Measurements from ENCODE around the gene NTSR1. TPM values are rescaled to one million over a fixed set of nuclear protein-coding genes. Genes with fewer than 3 reads are reported as not detected.

The NTSR1 gene
- total and polyA plus RNA-seq, 2 experiments from 2014 or later = 0.15 to 1.4 TPM

- no peak overlapping the region for H3K4me3 ChIP-seq
- no peaks in the 10 kb centered on the region for H3K36me3 ChIP-seq (ENCODE audit: insufficient read depth)
- no peak for TF ChIP-seq POLR2AphosphoS5 (IDR thresholded peaks at IDR 0.05; ENCODE audit: low read depth)
- no peak for TF ChIP-seq REST (IDR thresholded peaks at IDR 0.05; ENCODE audit: unreplicated experiment)
- TF ChIP-seq ZNF114 (CRISPR knock-in tag; IDR thresholded peaks at IDR 0.05) = no peak
- no peak for TF ChIP-seq EZH2 (IDR thresholded peaks at IDR 0.05; ENCODE audit: low read depth, unreplicated experiment)
- TF ChIP-seq CTCF (conservative IDR thresholded peaks at IDR 0.05; ENCODE audit: low read depth in 2 of 2) = no peak
- TF ChIP-seq ETS1 (IDR thresholded peaks at IDR 0.05) = no peak
- no peak for TF ChIP-seq NANOG (IDR thresholded peaks at IDR 0.05; ENCODE audit: borderline replicate concordance)
- no peak for TF ChIP-seq JUNB (IDR thresholded peaks at IDR 0.05; ENCODE audit: unreplicated experiment)
- no peak for TF ChIP-seq STAT1 (IDR thresholded peaks at IDR 0.05; ENCODE audit: unreplicated experiment)
- TF ChIP-seq ZNF462 (CRISPR knock-in tag; IDR thresholded peaks at IDR 0.05) = no peak
- Mint-ChIP-seq H3K4me1 (peaks cover 3% of the 10 kb centered on the region; the same call in 1 of the 3 replicates), H3K9me3 (peaks cover 13% of the 10 kb centered on the region; the same call in 2 of the 3 replicates), H3K27me3 (ENCODE audit: insufficient read depth, low read depth, poor library complexity) (peaks cover 5% of the 10 kb centered on the region), H3K4me3 (no peak overlapping the region), H3K27ac (no peak overlapping the region), H3K36me3 (ENCODE audit: low read depth) (no peaks in the 10 kb centered on the region)
- no peaks in the 10 kb centered on the region for H3F3A ChIP-seq (replicated peaks; ENCODE audit: low read depth)
- ATAC-seq (no peak), DNase-seq (ENCODE audit: low spot score) (no peak)
- H3K27ac ChIP-seq (ENCODE audit: low read depth) = no peak overlapping the region
- no peaks in the 10 kb centered on the region for H3K9me2 ChIP-seq (ENCODE audit: insufficient read depth)
- H4K20me1 ChIP-seq (replicated peaks; ENCODE audit: insufficient read depth) = no peaks in the 10 kb centered on the region
- no peak overlapping the region for H3K4me2 ChIP-seq
- H3K79me2 ChIP-seq (replicated peaks; ENCODE audit: insufficient read depth) = no peaks in the 10 kb centered on the region
- H2AFZ ChIP-seq = no peak overlapping the region
- no peaks in the 10 kb centered on the region for H3K27me3 ChIP-seq (ENCODE audit: insufficient read depth)
- no peaks in the 10 kb centered on the region for H3K4me1 ChIP-seq (ENCODE audit: insufficient read depth)
These were observed 31.7 kb upstream of the NTSR1 start for GRCh38 chr20:62676976-62677375.

Data from GM23338 (cell line).